ENCODE results near the gene EFEMP1.

DNA sequence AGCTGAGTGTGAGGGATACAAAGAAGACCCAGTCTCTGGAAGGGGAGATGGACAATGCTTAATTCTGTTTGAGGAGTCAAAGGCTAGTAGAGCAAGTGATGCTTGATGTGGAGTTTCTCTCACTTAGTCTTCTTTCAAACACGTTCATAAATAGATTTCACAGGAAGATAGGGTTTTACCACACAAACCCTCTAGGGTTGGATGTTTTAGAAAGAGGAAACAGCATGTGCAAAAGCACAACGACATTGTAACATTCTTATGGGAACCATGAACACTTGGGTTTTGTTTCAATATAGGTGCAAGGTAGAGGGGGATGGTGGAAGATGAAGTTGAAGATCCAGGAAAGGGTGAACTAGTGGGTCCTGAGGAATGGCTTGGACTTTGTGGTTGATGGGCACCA is 10.8 kb upstream of the EFEMP1 start:
- TF ChIP-seq POLR2A (IDR thresholded peaks at IDR 0.05), result no peak
- TF ChIP-seq, protein P1, sequence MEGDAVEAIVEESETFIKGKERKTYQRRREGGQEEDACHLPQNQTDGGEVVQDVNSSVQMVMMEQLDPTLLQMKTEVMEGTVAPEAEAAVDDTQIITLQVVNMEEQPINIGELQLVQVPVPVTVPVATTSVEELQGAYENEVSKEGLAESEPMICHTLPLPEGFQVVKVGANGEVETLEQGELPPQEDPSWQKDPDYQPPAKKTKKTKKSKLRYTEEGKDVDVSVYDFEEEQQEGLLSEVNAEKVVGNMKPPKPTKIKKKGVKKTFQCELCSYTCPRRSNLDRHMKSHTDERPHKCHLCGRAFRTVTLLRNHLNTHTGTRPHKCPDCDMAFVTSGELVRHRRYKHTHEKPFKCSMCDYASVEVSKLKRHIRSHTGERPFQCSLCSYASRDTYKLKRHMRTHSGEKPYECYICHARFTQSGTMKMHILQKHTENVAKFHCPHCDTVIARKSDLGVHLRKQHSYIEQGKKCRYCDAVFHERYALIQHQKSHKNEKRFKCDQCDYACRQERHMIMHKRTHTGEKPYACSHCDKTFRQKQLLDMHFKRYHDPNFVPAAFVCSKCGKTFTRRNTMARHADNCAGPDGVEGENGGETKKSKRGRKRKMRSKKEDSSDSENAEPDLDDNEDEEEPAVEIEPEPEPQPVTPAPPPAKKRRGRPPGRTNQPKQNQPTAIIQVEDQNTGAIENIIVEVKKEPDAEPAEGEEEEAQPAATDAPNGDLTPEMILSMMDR (IDR thresholded peaks at IDR 0.05), result no peak

Data from heart left ventricle (tissue), 13 donors.